Liver (tissue), 9 donors: ENCODE results near the gene DCDC2C. TPM values are rescaled to one million over a fixed set of nuclear protein-coding genes. Genes with fewer than 3 reads are reported as not detected.

Experiments used
- DNase-seq: peaks from one replicate; pipeline ENCODE4 v3.0.0-alpha.2; 2017; ENCODE audit warnings: low spot score
- H3K27ac ChIP-seq, 2 donors: one replicate each; pipeline ENCODE4 v1.7.0; 2013; ENCODE audit warnings: inconsistent platforms in 2 of 2, low read length in 2 of 2, control low read depth in 1 of 2, low read depth in 1 of 2, mild to moderate bottlenecking in 1 of 2
- H3K27me3 ChIP-seq, 4 donors: one replicate each; pipeline versions ENCODE4 v1.6.1 to v1.7.0; 2013; ENCODE audit warnings: low read length in 3 of 4, inconsistent platforms in 1 of 4, mild to moderate bottlenecking in 1 of 4, moderate library complexity in 1 of 4; ENCODE audit not compliant: control insufficient read depth in 4 of 4, insufficient read depth in 4 of 4
- H3K36me3 ChIP-seq, 4 donors: one replicate each; pipeline versions ENCODE4 v1.6.1 to v1.7.0; 2013; ENCODE audit warnings: low read length in 3 of 4, mild to moderate bottlenecking in 3 of 4, low read depth in 1 of 4, moderate library complexity in 1 of 4; ENCODE audit not compliant: control insufficient read depth in 4 of 4, insufficient read depth in 3 of 4
- H3K4me1 ChIP-seq, 4 donors: one replicate each; pipeline versions ENCODE4 v1.6.1 to v1.7.0; 2013; ENCODE audit warnings: low read length in 3 of 4, mild to moderate bottlenecking in 3 of 4, moderate library complexity in 1 of 4; ENCODE audit not compliant: control insufficient read depth in 4 of 4, insufficient read depth in 4 of 4
- H3K4me3 ChIP-seq, 3 donors: one replicate each; pipeline versions ENCODE4 v1.6.1 to v1.7.0; 2013; ENCODE audit warnings: low read length in 3 of 3, control low read depth in 1 of 3, low read depth in 1 of 3, mild to moderate bottlenecking in 1 of 3
- H3K9ac ChIP-seq, 2 donors: one replicate each; pipeline ENCODE4 v1.7.0; 2013; ENCODE audit warnings: low read length in 2 of 2, mild to moderate bottlenecking in 2 of 2, moderate library complexity in 2 of 2, control low read depth in 1 of 2, low read depth in 1 of 2
- H3K9me3 ChIP-seq, 4 donors: one replicate each; pipeline versions ENCODE4 v1.6.1 to v1.7.0; 2013; ENCODE audit warnings: low read length in 3 of 4; ENCODE audit not compliant: control insufficient read depth in 4 of 4
- EGR1 ChIP-seq, 2 donors: IDR thresholded peaks; 2 replicates each; pipeline ENCODE4 v1.6.1; 2016 to 2018; ENCODE audit warnings: antibody characterized with exemption in 2 of 2, low read depth in 2 of 2
- FOXA1 ChIP-seq: IDR thresholded peaks from 2 replicates; pipeline ENCODE4 v1.6.1; 2016; ENCODE audit warnings: antibody characterized with exemption
- FOXA2 ChIP-seq: IDR thresholded peaks from 2 replicates; pipeline ENCODE4 v1.6.1; 2016; ENCODE audit warnings: antibody characterized with exemption
- GABPA ChIP-seq, 2 donors: IDR thresholded peaks in 1 of 2; conservative IDR thresholded peaks in 1 of 2; 2 replicates each; pipeline ENCODE4 v1.6.1; 2016; ENCODE audit warnings: antibody characterized with exemption in 2 of 2, mild to moderate bottlenecking in 1 of 2, moderate library complexity in 1 of 2
- HNF4A ChIP-seq, 2 donors: conservative IDR thresholded peaks; 2 replicates each; pipeline ENCODE4 v1.6.1; 2016; ENCODE audit warnings: antibody characterized with exemption in 2 of 2, mild to moderate bottlenecking in 2 of 2
- HNF4G ChIP-seq: IDR thresholded peaks from 2 replicates; pipeline ENCODE4 v1.6.1; 2016; ENCODE audit warnings: antibody characterized with exemption
- JUND ChIP-seq, 2 donors: IDR thresholded peaks; 2 replicates each; pipeline ENCODE4 v1.6.1; 2016; ENCODE audit warnings: antibody characterized with exemption in 2 of 2
- NR2F2 ChIP-seq: IDR thresholded peaks from 2 replicates; pipeline ENCODE4 v1.6.1; 2016; ENCODE audit warnings: antibody characterized with exemption
- RAD21 ChIP-seq, 2 donors: IDR thresholded peaks; 2 replicates each; pipeline ENCODE4 v1.6.1; 2016; ENCODE audit warnings: antibody characterized with exemption in 2 of 2, mild to moderate bottlenecking in 2 of 2
- RXRA ChIP-seq, 2 donors: IDR thresholded peaks; 2 replicates each; pipeline ENCODE4 v1.6.1; 2017 to 2018; ENCODE audit warnings: antibody characterized with exemption in 2 of 2, mild to moderate bottlenecking in 1 of 2
- SP1 ChIP-seq: IDR thresholded peaks from 2 replicates; pipeline ENCODE4 v1.6.1; 2018; ENCODE audit warnings: antibody characterized with exemption, mild to moderate bottlenecking
- TAF1 ChIP-seq: conservative IDR thresholded peaks from 2 replicates; pipeline ENCODE4 v1.6.1; 2016; ENCODE audit warnings: antibody characterized with exemption, mild to moderate bottlenecking
- YY1 ChIP-seq: IDR thresholded peaks from 2 replicates; pipeline ENCODE4 v1.6.1; 2016; ENCODE audit warnings: antibody characterized with exemption, mild to moderate bottlenecking
- ZBTB33 ChIP-seq: IDR thresholded peaks from 2 replicates; pipeline ENCODE4 v1.6.1; 2016; ENCODE audit warnings: antibody characterized with exemption
- WGBS: extraction: QIAGEN DNeasy Blood & Tissue Kit; methylation state at CpG from one replicate; pipeline ENCODE4 v1.1.7; 2013; 5-methylcytosine and 5-hydroxymethylcytosine counted together
- polyA plus RNA-seq, 2 donors: library from polyadenylated mRNA; stranded (reverse) in 1 of 2; unstranded in 1 of 2; fragments of 200-250 nt in 1 of 2; fragments of >200 nt in 1 of 2; fragmentation: Nextera tagmentation in 1 of 2; extraction: Ambion mirVana in 1 of 2; gene quantifications; one replicate each; pipeline versions ENCODE4 v1.2.1 to v1.2.3, GENCODE V29; 2013 to 2015
- total RNA-seq, 2 donors: library from RNA; depleted of rRNA; stranded (reverse); fragments of >200 nt; gene quantifications; one replicate each; pipeline ENCODE4 v1.2.3, GENCODE V29; 2014
- TF ChIP-seq, protein P1 (sequence below): IDR thresholded peaks from 2 replicates; pipeline ENCODE4 v1.6.1; 2016; ENCODE audit warnings: antibody characterized with exemption
- TF ChIP-seq, protein P2 (sequence below): IDR thresholded peaks from 2 replicates; pipeline ENCODE4 v1.6.1; 2016; ENCODE audit warnings: antibody characterized with exemption, mild to moderate bottlenecking
- TF ChIP-seq, protein P3 (sequence below): IDR thresholded peaks from 2 replicates; pipeline ENCODE4 v1.6.1; 2016; ENCODE audit warnings: antibody characterized with exemption
- TF ChIP-seq, protein P4 (sequence below): fragments of 150-350 bp; IDR thresholded peaks from 2 replicates; pipeline ENCODE4 v1.5.1; 2017; ENCODE audit warnings: improper control_type of control experiment, low read depth, low read length; ENCODE audit not compliant: missing input control
- donor health status: healthy.
- donor health status: healthy.
- donor health status: healthy.
- donor health status: healthy.
- donor health status: healthy.

The DCDC2C gene
- total and polyA plus RNA-seq, 4 donors: not detected

- peaks cover 0 to 6% (median 1%) of the 10 kb centered on the region in 4 donors for H3K4me1 ChIP-seq
- peaks cover 0 to 2% (median 0%) of the 10 kb centered on the region in 4 donors for H3K36me3 ChIP-seq
- peaks cover 0 to 6% (median 2%) of the 10 kb centered on the region in 4 donors for H3K27me3 ChIP-seq
- no peak for DNase-seq
- no peaks in the 10 kb centered on the region for H3K9me3 ChIP-seq
- H3K27ac ChIP-seq: no peak overlapping the region
- TF ChIP-seq, protein P1, sequence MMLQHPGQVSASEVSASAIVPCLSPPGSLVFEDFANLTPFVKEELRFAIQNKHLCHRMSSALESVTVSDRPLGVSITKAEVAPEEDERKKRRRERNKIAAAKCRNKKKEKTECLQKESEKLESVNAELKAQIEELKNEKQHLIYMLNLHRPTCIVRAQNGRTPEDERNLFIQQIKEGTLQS: no peak
- TF ChIP-seq YY1: no peak
- H3K9ac ChIP-seq: no peak overlapping the region
- H3K4me3 ChIP-seq: no peak overlapping the region
- 27% methylated on average over 2 of the region's 2 CpGs for WGBS
Observed at GRCh38 chr2:3705782-3706181, 2.4 kb downstream of the DCDC2C start.

DNA sequence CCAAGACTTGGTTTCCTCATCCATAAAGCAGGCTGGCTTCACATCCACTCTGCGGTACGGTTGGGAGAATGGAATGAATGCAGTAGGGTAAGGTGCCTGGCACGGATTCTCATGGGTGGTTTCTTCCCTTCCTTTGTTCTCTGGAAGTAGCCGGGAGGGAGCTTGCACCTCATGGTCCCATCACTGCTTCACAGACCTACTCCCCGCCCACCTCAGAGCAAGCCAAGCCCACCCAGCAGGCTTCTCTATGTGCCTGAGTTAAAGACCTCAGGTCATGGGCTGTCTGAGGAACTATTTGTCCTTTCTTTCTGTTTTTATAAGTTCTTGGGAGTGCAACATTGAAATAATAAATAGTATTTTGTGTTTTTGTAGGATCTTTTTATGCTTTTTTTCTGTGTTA is 3.5 kb downstream of the DCDC2C start:
- H3K36me3 ChIP-seq: peaks cover 0 to 2% (median 0%) of the 10 kb centered on the region in 4 donors
- TF ChIP-seq, protein P1: no peak
- TF ChIP-seq YY1 (no peak), ZBTB33 (no peak), FOXA1 (no peak), GABPA (IDR thresholded peaks at IDR 0.05 in 1 of 2, conservative IDR thresholded peaks at IDR 0.05 in 1 of 2) (no peak), SP1 (no peak), FOXA2 (no peak), HNF4A (conservative IDR thresholded peaks at IDR 0.05) (no peak), JUND (IDR thresholded peaks at IDR 0.05) (no peak), TAF1 (no peak), RAD21 (IDR thresholded peaks at IDR 0.05) (no peak), EGR1 (IDR thresholded peaks at IDR 0.05; ENCODE audit: low read depth in 2 of 2) (no peak), HNF4G (no peak), NR2F2 (no peak), RXRA (IDR thresholded peaks at IDR 0.05) (no peak)
- TF ChIP-seq, protein P2, sequence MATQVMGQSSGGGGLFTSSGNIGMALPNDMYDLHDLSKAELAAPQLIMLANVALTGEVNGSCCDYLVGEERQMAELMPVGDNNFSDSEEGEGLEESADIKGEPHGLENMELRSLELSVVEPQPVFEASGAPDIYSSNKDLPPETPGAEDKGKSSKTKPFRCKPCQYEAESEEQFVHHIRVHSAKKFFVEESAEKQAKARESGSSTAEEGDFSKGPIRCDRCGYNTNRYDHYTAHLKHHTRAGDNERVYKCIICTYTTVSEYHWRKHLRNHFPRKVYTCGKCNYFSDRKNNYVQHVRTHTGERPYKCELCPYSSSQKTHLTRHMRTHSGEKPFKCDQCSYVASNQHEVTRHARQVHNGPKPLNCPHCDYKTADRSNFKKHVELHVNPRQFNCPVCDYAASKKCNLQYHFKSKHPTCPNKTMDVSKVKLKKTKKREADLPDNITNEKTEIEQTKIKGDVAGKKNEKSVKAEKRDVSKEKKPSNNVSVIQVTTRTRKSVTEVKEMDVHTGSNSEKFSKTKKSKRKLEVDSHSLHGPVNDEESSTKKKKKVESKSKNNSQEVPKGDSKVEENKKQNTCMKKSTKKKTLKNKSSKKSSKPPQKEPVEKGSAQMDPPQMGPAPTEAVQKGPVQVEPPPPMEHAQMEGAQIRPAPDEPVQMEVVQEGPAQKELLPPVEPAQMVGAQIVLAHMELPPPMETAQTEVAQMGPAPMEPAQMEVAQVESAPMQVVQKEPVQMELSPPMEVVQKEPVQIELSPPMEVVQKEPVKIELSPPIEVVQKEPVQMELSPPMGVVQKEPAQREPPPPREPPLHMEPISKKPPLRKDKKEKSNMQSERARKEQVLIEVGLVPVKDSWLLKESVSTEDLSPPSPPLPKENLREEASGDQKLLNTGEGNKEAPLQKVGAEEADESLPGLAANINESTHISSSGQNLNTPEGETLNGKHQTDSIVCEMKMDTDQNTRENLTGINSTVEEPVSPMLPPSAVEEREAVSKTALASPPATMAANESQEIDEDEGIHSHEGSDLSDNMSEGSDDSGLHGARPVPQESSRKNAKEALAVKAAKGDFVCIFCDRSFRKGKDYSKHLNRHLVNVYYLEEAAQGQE: no peak
- TF ChIP-seq, protein P3, sequence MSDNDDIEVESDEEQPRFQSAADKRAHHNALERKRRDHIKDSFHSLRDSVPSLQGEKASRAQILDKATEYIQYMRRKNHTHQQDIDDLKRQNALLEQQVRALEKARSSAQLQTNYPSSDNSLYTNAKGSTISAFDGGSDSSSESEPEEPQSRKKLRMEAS: no peak
- TF ChIP-seq, protein P4, sequence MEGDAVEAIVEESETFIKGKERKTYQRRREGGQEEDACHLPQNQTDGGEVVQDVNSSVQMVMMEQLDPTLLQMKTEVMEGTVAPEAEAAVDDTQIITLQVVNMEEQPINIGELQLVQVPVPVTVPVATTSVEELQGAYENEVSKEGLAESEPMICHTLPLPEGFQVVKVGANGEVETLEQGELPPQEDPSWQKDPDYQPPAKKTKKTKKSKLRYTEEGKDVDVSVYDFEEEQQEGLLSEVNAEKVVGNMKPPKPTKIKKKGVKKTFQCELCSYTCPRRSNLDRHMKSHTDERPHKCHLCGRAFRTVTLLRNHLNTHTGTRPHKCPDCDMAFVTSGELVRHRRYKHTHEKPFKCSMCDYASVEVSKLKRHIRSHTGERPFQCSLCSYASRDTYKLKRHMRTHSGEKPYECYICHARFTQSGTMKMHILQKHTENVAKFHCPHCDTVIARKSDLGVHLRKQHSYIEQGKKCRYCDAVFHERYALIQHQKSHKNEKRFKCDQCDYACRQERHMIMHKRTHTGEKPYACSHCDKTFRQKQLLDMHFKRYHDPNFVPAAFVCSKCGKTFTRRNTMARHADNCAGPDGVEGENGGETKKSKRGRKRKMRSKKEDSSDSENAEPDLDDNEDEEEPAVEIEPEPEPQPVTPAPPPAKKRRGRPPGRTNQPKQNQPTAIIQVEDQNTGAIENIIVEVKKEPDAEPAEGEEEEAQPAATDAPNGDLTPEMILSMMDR: no peak
- H3K9ac ChIP-seq: no peak overlapping the region
- no peaks in the 10 kb centered on the region for H3K9me3 ChIP-seq
- peaks cover 0 to 6% (median 1%) of the 10 kb centered on the region in 4 donors for H3K4me1 ChIP-seq
- H3K27ac ChIP-seq: no peak overlapping the region
- 61% methylated on average over 5 of the region's 5 CpGs for WGBS
- H3K27me3 ChIP-seq: peaks cover 0 to 4% (median 2%) of the 10 kb centered on the region in 4 donors
- H3K4me3 ChIP-seq: no peak overlapping the region
- no peak for DNase-seq
